PFSK-1 (cell line): Measurements from ENCODE around the gene IQGAP3.

Source experiments
- POLR2AphosphoS5 ChIP-seq: IDR thresholded peaks from 2 replicates; pipeline ENCODE4 v1.6.1; 2012; ENCODE audit warnings: low read depth, mild to moderate bottlenecking, control low read depth, low read length, moderate library complexity
- REST ChIP-seq, 2 experiments: IDR thresholded peaks; 2 replicates each; pipeline versions ENCODE4 v1.6.1 to v1.8.0; 2011 to 2012; ENCODE audit warnings: low read depth in 2 of 2, low read length in 2 of 2, control low read depth in 1 of 2, inconsistent platforms in 1 of 2, mild to moderate bottlenecking in 1 of 2, moderate library complexity in 1 of 2; ENCODE audit not compliant: insufficient read depth in 1 of 2
- SIN3A ChIP-seq: IDR thresholded peaks from 2 replicates; pipeline ENCODE4 v1.6.1; 2012; ENCODE audit warnings: mild to moderate bottlenecking, low read length, moderate library complexity, borderline replicate concordance; ENCODE audit not compliant: insufficient read depth
- TAF1 ChIP-seq: IDR thresholded peaks from 2 replicates; pipeline ENCODE4 v1.6.1; 2012; ENCODE audit warnings: low read length, control low read depth, borderline replicate concordance; ENCODE audit not compliant: insufficient read depth

DNA sequence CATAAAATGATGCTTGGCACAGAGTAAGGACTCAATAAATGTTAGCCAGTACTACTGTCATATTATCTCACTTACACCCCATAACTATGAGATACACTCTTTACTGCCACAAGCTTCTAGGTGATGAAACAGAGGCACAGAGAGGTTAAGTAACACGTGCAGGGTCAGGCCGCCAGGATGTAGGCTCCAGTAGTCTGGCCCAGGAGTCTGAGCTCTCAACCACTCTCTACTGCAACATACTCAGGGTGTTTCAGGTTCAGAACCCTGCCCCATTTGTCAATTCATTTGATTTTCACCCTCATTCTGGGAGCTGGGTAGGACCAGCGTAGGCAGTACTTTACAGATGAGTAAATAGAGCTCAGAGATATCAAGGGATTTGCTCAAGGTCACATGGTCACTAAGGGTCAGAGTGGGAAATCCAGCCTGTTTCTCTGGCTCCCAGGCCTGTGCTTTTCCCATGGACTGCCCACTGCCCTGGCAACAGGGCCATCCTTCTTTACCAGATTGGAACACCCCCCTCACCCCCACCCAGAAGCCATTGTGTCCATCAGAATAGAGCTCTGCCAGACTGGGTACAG lies 21.2 kb downstream of the IQGAP3 start:
- no peak for TF ChIP-seq REST (IDR thresholded peaks at IDR 0.05; ENCODE audit: insufficient read depth in 1 of 2, low read depth in 2 of 2, low read length in 2 of 2)
- no peak for TF ChIP-seq POLR2AphosphoS5
- TF ChIP-seq SIN3A, result no peak
- TF ChIP-seq TAF1, result no peak
